T-cell (primary cell): ENCODE data around the gene RHOG. TPM values are rescaled to one million over a fixed set of nuclear protein-coding genes. Genes with fewer than 3 reads are reported as not detected.
A peak's percentile ranks its signal among the peaks of the same experiment; 100 is the strongest.

Experiments
- ATAC-seq, 4 experiments: fragments of 200-7000 bp in 3 of 4; fragments of 150-1000 bp in 1 of 4; cut with Tn5 transposase; replicated peaks in 1 of 4; 1 replicate in 3 of 4; 2 replicates in 1 of 4; pipeline ENCODE4 v1.10.0; 2021; ENCODE audit warnings: moderate library complexity in 3 of 4, mild to moderate bottlenecking in 2 of 4, moderate number of reproducible peaks in 1 of 4
- CTCF ChIA-PET, 2 donors: fragments of 300-600 bp; sonication (Branson Sonifier 250); formaldehyde crosslinking; loops; one replicate each; lab custom pipeline; 2022; ENCODE audit warnings: antibody characterized with exemption in 2 of 2; lab: Charles Lee
- POLR2A ChIA-PET, 2 donors: fragments of 300-600 bp; sonication (Branson Sonifier 250); formaldehyde crosslinking; loops; one replicate each; lab custom pipeline; 2022; ENCODE audit warnings: antibody characterized with exemption in 2 of 2; lab: Charles Lee
- DNase-seq, 35 experiments: peaks; one replicate each; pipeline versions ENCODE4 v3.0.0 to v3.0.0-alpha.2; 2013 to 2023
- H3K27ac ChIP-seq: one replicate; pipeline ENCODE4 v1.5.1; 2013; ENCODE audit warnings: low read length
- H3K27me3 ChIP-seq, 2 experiments: replicated peaks in 1 of 2; 1 replicate in 1 of 2; 2 replicates in 1 of 2; pipeline versions ENCODE4 v1.6.1 to v1.7.0; 2013; ENCODE audit warnings: low read length in 1 of 2, mixed read lengths in 1 of 2; ENCODE audit not compliant: control insufficient read depth in 2 of 2, insufficient read depth in 2 of 2; ENCODE audit errors: extremely low read depth in 1 of 2
- H3K36me3 ChIP-seq, 2 donors: 1 replicate in 1 of 2; 2 replicates in 1 of 2; pipeline versions ENCODE4 v1.6.1 to v1.7.0; 2013; ENCODE audit warnings: low read length in 1 of 2; ENCODE audit not compliant: control insufficient read depth in 2 of 2, insufficient read depth in 1 of 2; ENCODE audit errors: extremely low read depth in 1 of 2
- H3K4me1 ChIP-seq, 2 experiments: 1 replicate in 1 of 2; 2 replicates in 1 of 2; pipeline versions ENCODE4 v1.6.1 to v1.7.0; 2013; ENCODE audit warnings: low read length in 2 of 2, mixed read lengths in 1 of 2; ENCODE audit not compliant: insufficient read depth in 2 of 2, control insufficient read depth in 1 of 2; ENCODE audit errors: extremely low read depth in 1 of 2
- H3K4me3 ChIP-seq, 2 donors: 1 replicate in 1 of 2; 2 replicates in 1 of 2; pipeline versions ENCODE4 v1.5.1 to v1.7.0; 2013; ENCODE audit warnings: mild to moderate bottlenecking in 2 of 2, low read length in 1 of 2, moderate library complexity in 1 of 2; ENCODE audit not compliant: control insufficient read depth in 1 of 2; ENCODE audit errors: extremely low read depth in 1 of 2
- H3K9me3 ChIP-seq: 2 replicates; pipeline ENCODE4 v1.7.0; 2013
- H3K27ac Mint-ChIP-seq, 2 donors: one replicate each; pipeline ENCODE4 v1.8.0; 2020 to 2021; ENCODE audit warnings: mild to moderate bottlenecking in 2 of 2, mixed read lengths in 2 of 2
- H3K27me3 Mint-ChIP-seq, 2 donors: one replicate each; pipeline ENCODE4 v1.8.0; 2021 to 2022; ENCODE audit warnings: mixed read lengths in 2 of 2
- H3K36me3 Mint-ChIP-seq: one replicate; pipeline ENCODE4 v1.8.0; 2021; ENCODE audit warnings: mixed read lengths
- H3K4me1 Mint-ChIP-seq, 3 donors: one replicate each; pipeline ENCODE4 v1.8.0; 2020 to 2022; ENCODE audit warnings: mixed read lengths in 3 of 3, mild to moderate bottlenecking in 1 of 3
- H3K4me3 Mint-ChIP-seq, 3 donors: one replicate each; pipeline ENCODE4 v1.8.0; 2020 to 2022; ENCODE audit warnings: mild to moderate bottlenecking in 3 of 3, mixed read lengths in 3 of 3, moderate library complexity in 3 of 3
- H3K9me3 Mint-ChIP-seq, 3 donors: one replicate each; pipeline ENCODE4 v1.8.0; 2020 to 2022; ENCODE audit warnings: mixed read lengths in 3 of 3
- WGBS: methylation state at CpG from one replicate; pipeline ENCODE4 v1.1.5; 2013; ENCODE audit warnings: missing lambda C conversion rate; ENCODE audit not compliant: insufficient coverage; 5-methylcytosine and 5-hydroxymethylcytosine counted together
- total RNA-seq, 35 experiments: library from RNA in 6 of 35; stranded (reverse) in 6 of 35; fragments of 120-200 nt in 1 of 35; gene quantifications; one replicate each; pipeline versions ENCODE4 v1.2.1 to v1.2.4 and lab custom pipeline; 2013 to 2026

The RHOG gene
- total RNA-seq, 5 donors from 2014 or later (not counting 1 experiment from before 2014, with no cell fraction given): 88.1 to 108 (median 106) TPM

GRCh38 chr11:3802011-3802790, 38.6 kb downstream of the RHOG start:
- Mint-ChIP-seq H3K9me3 (no peaks in the 10 kb centered on the region), H3K27me3 (no peaks in the 10 kb centered on the region), H3K27ac (peak overlapping the region in 1 of 2 donors; percentile 48), H3K4me3 (no peak overlapping the region), H3K36me3 (no peaks in the 10 kb centered on the region), H3K4me1 (peaks cover 12 to 15% (median 12%) of the 10 kb centered on the region in 3 donors)
- 100% methylated on average over 2 of the region's 4 CpGs for WGBS
- no peaks in the 10 kb centered on the region for H3K9me3 ChIP-seq
- no peak for ATAC-seq
- peaks cover 3 to 15% of the 10 kb centered on the region in 2 experiments for H3K4me1 ChIP-seq
- no peak overlapping the region for H3K4me3 ChIP-seq
- CTCF ChIA-PET: interaction anchor here (0.5 to 0.7 kb wide), 2 partner anchors 18 to 48 kb away, joined by 3 to 5 read pairs; no protein-coding TSS in a partner anchor
- POLR2A ChIA-PET: interaction anchor here (0.6 to 0.7 kb wide), 2 partner anchors 16 to 130 kb away, joined by 4 to 5 read pairs; no protein-coding TSS in a partner anchor
- no peak for DNase-seq
- no peaks in the 10 kb centered on the region for H3K27me3 ChIP-seq
- no peak overlapping the region for H3K27ac ChIP-seq
- H3K36me3 ChIP-seq: no peaks in the 10 kb centered on the region

GRCh38 chr11:3799873-3800272, 40.9 kb downstream of the RHOG start:
- no peaks in the 10 kb centered on the region for H3K36me3 Mint-ChIP-seq
- Histone ChIP-seq H3K4me1 (peaks cover 20 to 28% of the 10 kb centered on the region in 2 experiments), H3K4me3 (no peak overlapping the region), H3K27me3 (no peaks in the 10 kb centered on the region), H3K9me3 (no peaks in the 10 kb centered on the region), H3K36me3 (peaks cover 0 to 1% of the 10 kb centered on the region in 2 donors), H3K27ac (no peak overlapping the region)
- ChIA-PET CTCF (interaction anchor here in 1 of 2 donors (0.7 kb wide), 1 partner anchor 10 kb away, joined by 6 read pairs; no protein-coding TSS in a partner anchor), POLR2A (no interaction called here)
- DNase-seq: no peak
- no peak overlapping the region for H3K4me3 Mint-ChIP-seq
- peaks cover 32 to 34% (median 33%) of the 10 kb centered on the region in 3 donors for H3K4me1 Mint-ChIP-seq
- 100% methylated on average over 2 of the region's 5 CpGs for WGBS
- H3K9me3 Mint-ChIP-seq: no peaks in the 10 kb centered on the region
- H3K27ac Mint-ChIP-seq: no peak overlapping the region
- no peak for ATAC-seq
- H3K27me3 Mint-ChIP-seq: no peaks in the 10 kb centered on the region

- POLR2A ChIA-PET: no interaction called here
- Histone ChIP-seq H3K9me3 (no peaks in the 10 kb centered on the region), H3K4me1 (peaks cover 24 to 34% of the 10 kb centered on the region in 2 experiments), H3K27me3 (no peaks in the 10 kb centered on the region), H3K4me3 (no peak overlapping the region), H3K27ac (no peak overlapping the region), H3K36me3 (peaks cover 5 to 7% of the 10 kb centered on the region in 2 donors)
- Mint-ChIP-seq H3K36me3 (peaks cover 5% of the 10 kb centered on the region), H3K9me3 (no peaks in the 10 kb centered on the region), H3K4me1 (peaks cover 39 to 41% (median 41%) of the 10 kb centered on the region in 3 donors), H3K27me3 (no peaks in the 10 kb centered on the region), H3K4me3 (peak overlapping the region; percentile 89 to 97 (median 90)), H3K27ac (peak overlapping the region; percentile 97)
- CTCF ChIA-PET: no interaction called here
- no peak for ATAC-seq
- DNase-seq: no peak
- WGBS: 100% methylated on average over 1 of the region's 9 CpGs
These were observed 41.6 kb downstream of the RHOG start for GRCh38 chr11:3799143-3799542.

- ChIA-PET CTCF (interaction anchor here in 1 of 2 donors (0.6 to 0.9 kb wide), 3 partner anchors 11 to 58 kb away, joined by 3 read pairs; partner anchors contain the start of genes PGAP2 and STIM1), POLR2A (interaction anchor here (0.6 to 1.0 kb wide), 7 partner anchors 10 to 57 kb away, joined by 3 to 7 read pairs (median 4); partner anchors contain the start of gene PGAP2 (in 1 of the 2))
- no peaks in the 10 kb centered on the region for H3K27me3 ChIP-seq
- Mint-ChIP-seq H3K27me3 (no peaks in the 10 kb centered on the region), H3K4me3 (peak within 1 kb of the TSS; percentile 89 to 97 (median 90)), H3K9me3 (no peaks in the 10 kb centered on the region), H3K27ac (peak within 1 kb of the TSS; percentile 97), H3K36me3 (peaks cover 12% of the 10 kb centered on the region), H3K4me1 (peaks cover 47 to 52% (median 47%) of the 10 kb centered on the region in 3 donors)
- peak within 1 kb of the TSS; percentile 94 for H3K27ac ChIP-seq
- WGBS: under 1% methylated on average over 85 of the region's 86 CpGs
- peaks cover 24 to 39% of the 10 kb centered on the region in 2 experiments for H3K4me1 ChIP-seq
- H3K4me3 ChIP-seq: peak within 1 kb of the TSS; percentile 78 to 97
- H3K9me3 ChIP-seq: no peaks in the 10 kb centered on the region
- DNase-seq (peak; percentile 97 to 100 (median 100)), ATAC-seq (peak; percentile 93 to 97 (median 94))
- H3K36me3 ChIP-seq: peaks cover 5 to 24% of the 10 kb centered on the region in 2 donors
These were observed 43.2 kb downstream of the RHOG start, which contains the start of gene NUP98 for GRCh38 chr11:3797329-3798090. TSS of gene NUP98 (minus strand) at chr11:3797554. CDS start at chr11:3782117, 15,437 bp downstream.

- Mint-ChIP-seq H3K9me3 (no peaks in the 10 kb centered on the region), H3K36me3 (peaks cover 14% of the 10 kb centered on the region), H3K27ac (peak overlapping the region; percentile 91 to 97), H3K27me3 (no peaks in the 10 kb centered on the region), H3K4me3 (peak overlapping the region; percentile 89 to 97 (median 90)), H3K4me1 (peaks cover 52 to 53% (median 52%) of the 10 kb centered on the region in 3 donors)
- peak overlapping the region; percentile 94 for H3K27ac ChIP-seq
- no peaks in the 10 kb centered on the region for H3K27me3 ChIP-seq
- 0% methylated on average over 25 of the region's 26 CpGs for WGBS
- POLR2A ChIA-PET: interaction anchor here (0.5 to 1.5 kb wide), 3 partner anchors 11 to 29 kb away, joined by 3 to 12 read pairs (median 4); no protein-coding TSS in a partner anchor
- no peak for DNase-seq
- no peaks in the 10 kb centered on the region for H3K9me3 ChIP-seq
- CTCF ChIA-PET: interaction anchor here in 1 of 2 donors (1.3 to 1.9 kb wide), 3 partner anchors 11 to 45 kb away, joined by 4 to 11 read pairs (median 8); partner anchors contain the start of gene PGAP2
- peaks cover 24 to 39% of the 10 kb centered on the region in 2 experiments for H3K4me1 ChIP-seq
- peak overlapping the region; percentile 78 to 97 for H3K4me3 ChIP-seq
- peak; percentile 25 to 47 (median 43) for ATAC-seq
- peaks cover 5 to 26% of the 10 kb centered on the region in 2 donors for H3K36me3 ChIP-seq
These were observed 43.9 kb downstream of the RHOG start for GRCh38 chr11:3796801-3797328.
